ENCODE measurements around the gene PDGFC.

PDGFC gene

GRCh38 chr4:156971676-156972378, at the start of gene PDGFC:
Gene PDGFC, minus strand, starts transcription at chr4:156971799. Its CDS starts 896 bp downstream, at chr4:156970903.
- no peak for DNase-seq (ENCODE audit: low read depth)

DNA sequence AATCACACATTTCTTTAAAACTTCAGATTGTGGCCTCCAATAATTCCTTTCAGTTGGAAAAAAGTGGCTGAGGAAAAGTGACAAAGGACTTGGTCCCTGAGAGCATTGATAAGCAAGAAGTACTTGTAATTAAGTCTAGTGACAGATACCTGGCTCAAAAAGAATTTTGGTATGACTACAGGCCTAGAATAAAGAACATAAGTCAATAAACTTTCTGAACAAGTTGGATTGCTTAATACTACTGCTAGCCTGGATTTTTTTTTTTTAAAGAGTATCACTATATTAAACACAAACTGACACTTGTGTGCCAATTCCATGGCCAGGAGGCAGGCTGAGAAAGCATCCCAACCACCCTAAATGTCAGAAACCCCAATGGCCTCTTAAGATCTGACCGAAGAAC, 49.3 kb upstream of the PDGFC start:
- no peak for DNase-seq (ENCODE audit: low read depth)

DNA sequence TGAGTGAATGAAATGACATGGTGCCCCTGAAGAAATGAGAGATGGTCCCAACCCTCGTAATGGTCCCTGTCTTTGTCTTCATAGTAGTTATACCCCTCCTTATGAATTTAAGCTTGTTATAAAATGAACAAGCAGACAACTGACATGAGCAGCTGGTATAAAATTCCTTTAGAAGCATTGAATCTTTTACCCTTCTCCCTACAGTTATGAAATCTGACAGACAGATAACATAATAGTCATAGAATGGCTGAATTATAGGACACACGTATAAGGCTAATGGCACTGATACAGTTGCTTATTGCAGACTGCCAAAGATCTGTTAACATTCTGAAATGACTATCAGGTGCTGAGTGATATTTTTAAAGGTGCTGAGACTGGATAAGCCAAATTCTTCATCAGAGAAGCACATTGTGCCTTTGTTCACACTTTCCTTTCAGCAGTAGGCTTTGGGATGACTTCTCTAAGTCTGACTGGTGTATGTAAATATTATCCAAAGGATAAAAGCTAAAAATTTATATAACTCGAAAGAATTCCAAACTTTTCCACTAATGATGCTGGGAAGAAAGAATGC, 47.4 kb upstream of the PDGFC start:
- DNase-seq (ENCODE audit: low read depth) = no peak

GRCh38 chr4:157014621-157015591, 43.3 kb upstream of the PDGFC start:
- no peak for DNase-seq (ENCODE audit: low read depth)

DNA sequence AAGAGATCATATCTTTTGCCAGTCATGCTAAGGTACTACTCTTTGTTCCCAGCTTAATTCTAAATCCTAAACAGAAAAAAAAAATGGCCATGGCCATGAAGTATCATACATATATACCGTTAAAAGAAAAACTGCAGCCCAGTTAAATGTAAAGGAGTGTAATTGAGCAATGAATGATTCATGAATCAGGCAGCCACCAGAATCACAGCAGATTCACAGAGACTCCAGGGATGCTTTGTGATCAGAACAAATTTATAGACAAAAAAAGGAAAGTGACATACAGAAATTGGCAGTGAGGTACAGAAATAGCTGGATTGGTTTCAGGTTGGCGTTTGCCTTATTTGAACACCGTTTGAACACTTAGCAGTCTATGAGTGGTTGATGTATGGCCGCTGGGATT, 42.1 kb upstream of the PDGFC start:
- DNase-seq (ENCODE audit: low read depth) = no peak

- DNase-seq (ENCODE audit: low read depth) = no peak
These were observed 41.2 kb upstream of the PDGFC start for GRCh38 chr4:157012781-157013180.

- no peak for DNase-seq (ENCODE audit: low read depth)
These were observed 40.7 kb upstream of the PDGFC start for GRCh38 chr4:157012296-157012695.

DNA sequence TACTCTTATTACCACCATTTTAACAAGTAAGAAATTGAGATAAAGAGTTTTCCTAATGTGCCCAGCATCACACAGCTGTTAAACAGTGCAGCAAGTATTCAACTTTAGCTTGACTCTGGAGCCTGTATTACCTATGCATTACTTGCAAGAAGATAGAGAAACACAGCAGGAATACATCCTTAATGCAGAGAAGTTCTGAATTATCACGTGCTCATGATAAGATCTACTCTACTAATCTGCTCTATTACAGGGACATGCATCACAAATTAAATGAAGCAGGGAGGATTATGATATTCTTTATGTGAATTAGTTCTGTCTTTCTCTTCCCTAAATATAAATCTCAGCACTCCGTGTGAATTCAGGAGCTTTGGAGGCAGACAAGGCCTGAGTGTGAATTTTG, 39.0 kb upstream of the PDGFC start:
- no peak for DNase-seq (ENCODE audit: low read depth)

DNA sequence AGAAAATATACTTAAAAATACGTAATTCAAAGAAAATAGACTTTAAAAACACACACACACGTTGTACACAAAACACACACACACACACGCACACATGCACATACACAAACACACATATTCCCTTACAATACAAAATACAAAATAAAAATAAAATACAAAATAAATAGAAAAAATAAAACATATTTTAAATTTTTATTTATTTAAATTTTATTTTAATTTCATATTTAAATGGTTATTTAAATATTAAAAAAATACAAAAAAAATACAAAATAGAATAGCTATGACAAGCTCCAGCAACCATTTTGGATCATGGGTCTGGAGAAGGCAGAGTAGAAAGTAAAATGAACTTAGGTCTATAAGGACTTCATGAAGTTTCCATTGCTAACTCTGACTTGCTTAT, 34.2 kb upstream of the PDGFC start:
- DNase-seq (ENCODE audit: low read depth) = no peak

GRCh38 chr4:157005193-157005592, 33.6 kb upstream of the PDGFC start:
- DNase-seq (ENCODE audit: low read depth) = no peak

GRCh38 chr4:157004279-157005161, 32.9 kb upstream of the PDGFC start:
- DNase-seq (ENCODE audit: low read depth) = no peak

GRCh38 chr4:156999175-156999517, 27.5 kb upstream of the PDGFC start:
- DNase-seq (ENCODE audit: low read depth) = no peak

DNA sequence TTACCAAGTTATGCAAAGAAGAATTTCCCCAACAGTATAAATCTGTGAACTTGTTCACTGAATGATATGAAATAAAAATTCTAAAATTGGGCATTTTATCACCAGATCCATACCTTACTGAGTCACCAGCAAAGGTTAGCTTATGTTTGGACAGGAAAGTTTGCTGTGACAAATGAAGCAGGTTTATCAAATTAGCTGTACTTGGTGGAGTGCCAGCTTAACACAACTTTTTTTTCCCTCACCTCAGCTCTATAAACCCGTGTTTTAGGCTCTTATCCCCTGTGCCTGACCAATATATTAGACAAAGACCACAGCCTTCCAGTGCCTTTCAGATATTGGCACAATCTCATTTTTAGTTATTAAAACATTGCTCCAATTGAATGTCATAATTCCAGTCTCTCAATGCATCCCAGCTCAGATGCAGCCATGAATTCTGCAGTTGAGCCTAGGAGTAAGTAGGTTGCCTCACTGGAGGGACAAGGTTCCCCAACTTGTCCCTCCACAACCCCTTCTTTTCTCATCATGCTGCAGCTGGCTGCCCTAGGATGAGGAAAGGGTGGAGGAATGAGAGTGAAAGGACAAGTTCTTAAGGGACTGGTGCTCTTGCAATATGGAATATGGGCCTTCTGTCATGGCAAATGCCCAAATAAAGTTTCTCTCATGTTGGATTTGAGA, 27.0 kb upstream of the PDGFC start:
- DNase-seq (ENCODE audit: low read depth) = no peak

DNA sequence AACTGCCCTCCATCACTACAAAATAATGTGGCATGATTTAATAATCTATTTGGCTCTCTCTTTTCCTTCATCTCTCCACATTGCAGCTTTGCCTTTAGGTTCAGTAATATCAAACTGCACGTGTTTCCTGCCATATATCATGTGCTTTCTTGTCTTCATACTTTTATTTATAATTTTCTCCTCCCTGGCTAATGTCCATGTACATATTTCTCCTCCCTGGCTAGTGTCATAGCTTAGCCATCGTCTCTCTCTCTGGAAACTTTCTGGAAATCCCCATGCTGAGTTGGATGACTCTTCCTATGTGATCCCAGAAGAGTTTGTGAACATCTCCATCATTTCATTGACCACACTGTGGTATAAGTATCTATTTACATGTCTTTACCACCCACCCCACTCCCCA, 21.3 kb upstream of the PDGFC start:
- no peak for DNase-seq (ENCODE audit: low read depth)

GRCh38 chr4:156991161-156991560, 19.6 kb upstream of the PDGFC start:
- no peak for DNase-seq (ENCODE audit: low read depth)

DNA sequence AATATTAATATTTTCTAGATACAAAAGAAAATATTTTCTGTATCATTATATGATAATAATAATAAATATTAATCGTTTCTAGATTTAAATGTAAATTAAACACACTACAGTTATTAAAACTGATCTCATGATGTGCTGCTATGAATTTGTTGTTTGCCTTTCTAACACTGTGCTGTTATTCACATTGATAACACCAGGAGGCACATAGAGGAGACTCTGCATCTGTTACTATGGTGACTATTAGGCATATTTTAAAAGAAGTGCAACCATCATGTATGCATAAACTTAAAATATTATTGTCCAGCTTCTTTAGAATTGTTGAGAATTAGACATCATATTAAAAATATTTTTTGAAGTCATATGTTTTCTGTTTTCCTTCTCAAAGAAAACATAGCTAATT, 11.8 kb upstream of the PDGFC start:
- DNase-seq (ENCODE audit: low read depth) = no peak

DNA sequence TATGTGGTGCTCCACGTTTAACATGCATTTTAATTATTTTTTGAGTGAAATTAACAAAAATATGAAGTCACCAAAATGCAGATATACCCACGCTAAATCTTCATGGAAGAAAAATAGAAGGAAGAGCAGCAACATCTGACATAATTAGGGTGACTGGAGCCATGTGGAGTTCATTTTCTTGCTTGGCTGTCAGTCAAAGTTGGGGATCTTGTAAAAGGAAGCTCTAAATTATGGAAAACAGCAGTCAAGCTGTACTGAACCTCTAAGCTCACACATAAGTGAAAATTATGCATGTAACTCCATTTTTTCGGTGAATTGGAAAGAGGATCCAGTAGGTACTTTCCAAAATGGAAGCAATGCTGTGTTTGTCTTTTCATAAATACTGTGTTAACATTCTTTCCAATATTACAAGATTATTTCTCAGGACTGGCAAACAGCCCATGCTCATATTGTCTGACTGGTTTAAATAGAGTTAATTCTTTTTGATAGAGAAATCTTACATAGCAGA, 9.7 kb upstream of the PDGFC start:
- DNase-seq (ENCODE audit: low read depth) = no peak

- no peak for DNase-seq (ENCODE audit: low read depth)
These were observed 6.0 kb upstream of the PDGFC start for GRCh38 chr4:156977435-156978160.

- no peak for DNase-seq (ENCODE audit: low read depth)
These were observed 4.5 kb upstream of the PDGFC start for GRCh38 chr4:156976147-156976546.

DNA sequence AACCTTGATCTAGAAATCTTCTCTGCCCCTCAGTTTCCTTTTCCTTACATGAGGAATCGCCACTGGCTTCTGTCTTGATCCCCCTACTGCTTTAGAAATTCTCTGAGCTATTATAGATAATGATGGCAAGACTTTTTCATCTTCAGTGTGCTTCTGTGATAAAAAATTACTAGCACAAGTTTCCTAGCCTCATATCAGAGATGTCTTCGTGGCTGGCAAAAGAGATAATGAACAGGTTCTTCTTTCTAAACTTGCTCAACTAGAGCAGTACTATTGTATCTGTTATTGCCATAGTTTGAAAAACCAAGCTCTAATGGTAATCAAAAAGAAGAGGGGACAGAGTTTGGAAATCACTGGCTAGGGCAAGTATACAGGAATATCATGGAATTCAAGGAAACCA, 4.1 kb upstream of the PDGFC start:
- DNase-seq (ENCODE audit: low read depth) = no peak

DNA sequence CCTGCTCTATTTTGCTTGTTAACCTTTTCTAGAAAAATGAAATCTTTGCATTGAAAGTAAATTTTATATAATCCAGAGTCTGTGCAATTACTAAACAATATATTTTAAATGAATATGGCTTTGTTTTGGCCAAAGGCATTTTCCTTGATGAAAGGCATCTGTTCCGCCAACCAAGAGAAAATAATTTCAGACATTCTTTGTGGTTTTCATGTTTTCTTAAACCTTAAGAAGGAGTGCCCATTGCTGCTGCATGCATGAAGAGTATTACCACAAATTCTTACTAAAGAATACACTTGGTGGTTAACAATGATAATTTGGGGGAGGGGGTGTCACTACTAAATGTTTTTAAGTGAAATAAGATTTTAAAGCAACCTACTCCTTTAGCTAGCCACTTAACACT, 2.7 kb upstream of the PDGFC start:
- DNase-seq (ENCODE audit: low read depth) = no peak
